K562 (cell line): ENCODE measurements around the gene PACRG. TPM values are rescaled to one million over a fixed set of nuclear protein-coding genes. Genes with fewer than 3 reads are reported as not detected.

Source experiments
- ATAC-seq: fragments of 200-7000 bp; cut with Tn5 transposase; 3 replicates; pipeline ENCODE4 v1.9.1; 2020; ENCODE audit warnings: moderate library complexity
- BruUV-seq: library from RNA; stranded (reverse); fragments of 400-500 nt; replicated peaks from 2 replicates; lab custom pipeline; 2021; lab: Mats Ljungman, UMichigan
- CTCF ChIA-PET: fragments of 300-600 bp; formaldehyde crosslinking; extraction: SDS; loops from one replicate; lab custom pipeline; 2021; ENCODE audit warnings: low intra/inter-chr PET ratio; lab: Yijun Ruan, JAX
- POLR2A ChIA-PET: fragments of 300-600, 350-650 bp; sonication (Branson Sonifier 250); formaldehyde crosslinking; extraction: SDS; loops from one replicate; lab custom pipeline; 2021; ENCODE audit warnings: antibody characterized with exemption, inconsistent platforms; lab: Yijun Ruan, JAX
- DNase-seq, 4 experiments: peaks; one replicate each; pipeline versions ENCODE4 v3.0.0 to v3.0.0-alpha.2; 2011 to 2018; ENCODE audit warnings: low spot score in 3 of 4, mixed read lengths in 3 of 4; ENCODE audit errors: extremely low read depth in 1 of 4
- FAIRE-seq: peaks from 2 replicates; lab custom pipeline; 2011; peaks lifted over from hg19 to GRCh38; lab: Jason Lieb, UNC
- H2AFZ ChIP-seq: 2 replicates; pipeline ENCODE4 v1.6.0; 2011; ENCODE audit warnings: low read depth, low read length, control low read depth, inconsistent platforms
- H3K27ac ChIP-seq: fragments of 200-600 bp; 3 replicates; pipeline ENCODE4 v1.8.0; 2011; ENCODE audit warnings: low read depth, mild to moderate bottlenecking, control low read depth, inconsistent platforms, low read length, moderate library complexity, mixed read lengths; ENCODE audit errors: extremely low read depth
- H3K27me3 ChIP-seq, 2 experiments: fragments of 300-600 bp in 1 of 2; 2 replicates in 1 of 2; 3 replicates in 1 of 2; pipeline versions ENCODE4 v1.6.0 to v1.8.0; 2011; ENCODE audit warnings: inconsistent platforms in 2 of 2, low read length in 2 of 2, mild to moderate bottlenecking in 1 of 2, mixed read lengths in 1 of 2, moderate library complexity in 1 of 2; ENCODE audit not compliant: control insufficient read depth in 2 of 2, insufficient read depth in 2 of 2
- H3K36me3 ChIP-seq: fragments of 300-600 bp; 3 replicates; pipeline ENCODE4 v1.8.0; 2011; ENCODE audit warnings: mild to moderate bottlenecking, low read length, inconsistent platforms; ENCODE audit not compliant: control insufficient read depth, insufficient read depth
- H3K4me1 ChIP-seq, 2 experiments: fragments of 200-600 bp in 1 of 2; replicated peaks in 1 of 2; 2 replicates in 1 of 2; 3 replicates in 1 of 2; pipeline versions ENCODE4 v1.5.1 to v1.8.0; 2011; ENCODE audit warnings: inconsistent platforms in 2 of 2, low read length in 2 of 2, mild to moderate bottlenecking in 1 of 2, mixed read lengths in 1 of 2, moderate library complexity in 1 of 2; ENCODE audit not compliant: control insufficient read depth in 2 of 2, insufficient read depth in 2 of 2
- H3K4me2 ChIP-seq: 2 replicates; pipeline ENCODE4 v1.6.1; 2011; ENCODE audit warnings: low read length, control low read depth, inconsistent platforms, mixed read lengths; ENCODE audit not compliant: insufficient read depth
- H3K4me3 ChIP-seq: fragments of 200-600 bp; sonication (generic), shearing (Covaris generic); 2 replicates; pipeline ENCODE4 v1.5.1; 2016; ENCODE audit warnings: control low read depth, inconsistent platforms
- H3K79me2 ChIP-seq: fragments of 200-600 bp; 3 replicates; pipeline ENCODE4 v1.8.0; 2011; ENCODE audit warnings: low read length, inconsistent platforms; ENCODE audit not compliant: control insufficient read depth, insufficient read depth
- H3K9ac ChIP-seq, 2 experiments: 2 replicates each; pipeline versions ENCODE4 v1.6.0 to v1.6.1; 2011; ENCODE audit warnings: low read depth in 2 of 2, low read length in 2 of 2, control low read depth in 1 of 2, inconsistent platforms in 1 of 2, mild to moderate bottlenecking in 1 of 2, mixed read lengths in 1 of 2; ENCODE audit not compliant: insufficient read depth in 1 of 2
- H3K9me1 ChIP-seq: one replicate; pipeline ENCODE4 v1.6.0; 2011; ENCODE audit warnings: inconsistent platforms, mild to moderate bottlenecking, low read length, moderate library complexity; ENCODE audit not compliant: control insufficient read depth, insufficient read depth
- H3K9me3 ChIP-seq: replicated peaks from 2 replicates; pipeline ENCODE4 v1.5.1; 2011; ENCODE audit warnings: low read depth, low read length, inconsistent platforms; ENCODE audit not compliant: control insufficient read depth, insufficient read depth
- H4K20me1 ChIP-seq: replicated peaks from 2 replicates; pipeline ENCODE4 v1.6.1; 2011; ENCODE audit warnings: low read length, inconsistent platforms, mixed read lengths; ENCODE audit not compliant: control insufficient read depth, insufficient read depth
- PCBP1 ChIP-seq: fragments of 200-400 bp; formaldehyde crosslinking; IDR thresholded peaks from 2 replicates; pipeline ENCODE4 v1.6.1; 2018; ENCODE audit warnings: mild to moderate bottlenecking, low read depth, low read length; ENCODE audit not compliant: poor library complexity, severe bottlenecking
- RBM14 ChIP-seq: fragments of 200-400 bp; formaldehyde crosslinking; IDR thresholded peaks from 2 replicates; pipeline ENCODE4 v1.6.1; 2018; ENCODE audit warnings: low read depth, mild to moderate bottlenecking, low read length, moderate library complexity, borderline replicate concordance; ENCODE audit not compliant: insufficient read depth
- RREB1 ChIP-seq: fragments of 250-450 bp; sonication (Bioruptor Pico); IDR thresholded peaks from 2 replicates; pipeline ENCODE4 v1.4.0; 2020
- TEAD2 ChIP-seq: fragments of 450-650 bp; IDR thresholded peaks from 2 replicates; pipeline ENCODE4 v1.6.1; 2016; ENCODE audit warnings: missing genetic modification characterization, control low read depth, missing compliant biosample characterization
- ZBTB1 ChIP-seq: sonication (generic); formaldehyde crosslinking; IDR thresholded peaks from 2 replicates; pipeline ENCODE4 v1.8.1; 2023; ENCODE audit warnings: missing genetic modification reagents, low read depth, mild to moderate bottlenecking, borderline replicate concordance
- ZNF280A ChIP-seq: fragments of 450-650 bp; IDR thresholded peaks from 2 replicates; pipeline ENCODE4 v1.6.1; 2018; ENCODE audit warnings: mild to moderate bottlenecking, low read depth; ENCODE audit not compliant: partially characterized antibody
- ZSCAN32 ChIP-seq: fragments of 450-650 bp; formaldehyde crosslinking; IDR thresholded peaks from 2 replicates; pipeline ENCODE4 v1.4.0; 2020; ENCODE audit warnings: mild to moderate bottlenecking, moderate library complexity
- WGBS: fragments of 100-300 bp; shearing (Covaris generic); methylation state at CpG from one replicate; pipeline ENCODE4 v1.1.6; 2016; ENCODE audit warnings: low coverage, mixed read lengths; ENCODE audit not compliant: insufficient coverage; ENCODE audit errors: missing lambda C conversion rate; 5-methylcytosine and 5-hydroxymethylcytosine counted together
- in situ Hi-C: fragments of 300-500 bp; cut with MboI; formaldehyde crosslinking; loops from 4 replicates; pipeline ENCODE4 v1.15.0; 2018; ENCODE audit warnings: inconsistent platforms, mixed read lengths
- intact Hi-C: fragments of 100-400 bp; cut with micrococcal nuclease; formaldehyde crosslinking; loops from 2 replicates; pipeline ENCODE4 v1.14.2; 2022
- polyA plus RNA-seq, 8 experiments: library from polyadenylated mRNA; depleted of rRNA in 4 of 8; stranded (reverse) in 5 of 8; unstranded in 3 of 8; fragments of >200 nt; fragmentation: Nextera tagmentation in 2 of 8; fragmentation: Illumina TruSeq in 1 of 8; extraction: Ambion mirVana in 2 of 8; extraction: Trizol in 1 of 8; gene quantifications; 2 replicates each; pipeline versions ENCODE4 v1.2.1 to v1.2.3, GENCODE V29; 2011 to 2014; ENCODE audit warnings: inconsistent platforms in 1 of 8, missing spikeins in 1 of 8
- total RNA-seq, 7 experiments: library from RNA; depleted of rRNA in 6 of 7; stranded (reverse); fragments of >200 nt in 6 of 7; fragmentation: Illumina TruSeq in 2 of 7; extraction: Trizol in 2 of 7; gene quantifications; 2 replicates each; pipeline versions ENCODE4 v1.2.1 to v1.2.3, GENCODE V29; 2011 to 2021; ENCODE audit warnings: low replicate concordance in 1 of 7

The PACRG gene
- total and polyA plus RNA-seq, 9 of the 15 experiments (the other 6 are each of a cell fraction or from before 2014, with no cell fraction given), result 0.04 TPM; not detected in 8

- Histone ChIP-seq H3K27me3 (no peaks in the 10 kb centered on the region), H3K27ac (no peak overlapping the region), H3K9me3 (no peaks in the 10 kb centered on the region), H3K79me2 (no peaks in the 10 kb centered on the region), H3K4me2 (no peak overlapping the region), H3K4me3 (no peak overlapping the region), H2AFZ (no peak overlapping the region), H3K4me1 (no peaks in the 10 kb centered on the region), H3K36me3 (no peaks in the 10 kb centered on the region), H3K9me1 (no peaks in the 10 kb centered on the region), H4K20me1 (no peaks in the 10 kb centered on the region), H3K9ac (no peak overlapping the region)
- in situ Hi-C loops (no loop called here), intact Hi-C loops (no loop called here)
- BruUV-seq, result no TSS peak
- POLR2A ChIA-PET, result no interaction called here
- CTCF ChIA-PET, result no interaction called here
- ATAC-seq (no peak), DNase-seq (no peak), FAIRE-seq (no peak)
- 0% methylated on average over 4 of the region's 4 CpGs for WGBS
- TF ChIP-seq ZSCAN32 (no peak), RBM14 (no peak), ZBTB1 (CRISPR knock-in tag) (no peak)
These were observed 23.8 kb upstream of the PACRG start for GRCh38 chr6:162704001-162704400.

GRCh38 chr6:162705736-162706135 is 22.0 kb upstream of the PACRG start:
- H4K20me1 ChIP-seq, result no peaks in the 10 kb centered on the region
- FAIRE-seq, result no peak
- POLR2A ChIA-PET, result no interaction called here
- TF ChIP-seq ZNF280A (no peak), TEAD2 (tag) (no peak), PCBP1 (no peak), RREB1 (no peak)

More at GRCh38 chr6:162705736-162706135, 22.0 kb upstream of the PACRG start:
- ATAC-seq, result no peak
- DNase-seq, result no peak
- in situ Hi-C loops (no loop called here), intact Hi-C loops (no loop called here)
- CTCF ChIA-PET, result no interaction called here
- Histone ChIP-seq H3K9me1 (no peaks in the 10 kb centered on the region), H3K4me2 (no peak overlapping the region), H3K9ac (no peak overlapping the region), H3K27me3 (no peaks in the 10 kb centered on the region), H2AFZ (no peak overlapping the region), H3K9me3 (no peaks in the 10 kb centered on the region), H3K79me2 (no peaks in the 10 kb centered on the region), H3K27ac (no peak overlapping the region), H3K36me3 (no peaks in the 10 kb centered on the region), H3K4me3 (no peak overlapping the region), H3K4me1 (no peaks in the 10 kb centered on the region)
- no TSS peak for BruUV-seq
- WGBS, result 0% methylated on average over 4 of the region's 4 CpGs
